H9 (cell line): Measurements from ENCODE around the gene PYGO2. TPM values are rescaled to one million over a fixed set of nuclear protein-coding genes. Genes with fewer than 3 reads are reported as not detected.

ENCODE experiments used
- DNase-seq: peaks from one replicate; pipeline ENCODE4 v3.0.0-alpha.2; 2017
- H2AFZ ChIP-seq: one replicate; pipeline ENCODE4 v1.6.1; 2013; ENCODE audit warnings: mild to moderate bottlenecking, low read length, control low read depth, moderate library complexity
- H2AK5ac ChIP-seq: 2 replicates; pipeline ENCODE4 v1.6.1; 2013; ENCODE audit warnings: low read length, control low read depth, mixed read lengths; ENCODE audit not compliant: insufficient read length
- H2BK120ac ChIP-seq: one replicate; pipeline ENCODE4 v1.6.1; 2013; ENCODE audit warnings: low read depth, mild to moderate bottlenecking, low read length, control low read depth, inconsistent platforms; ENCODE audit not compliant: poor library complexity, severe bottlenecking
- H2BK12ac ChIP-seq: 2 replicates; pipeline ENCODE4 v1.6.1; 2013; ENCODE audit warnings: low read length, control low read depth, mixed read lengths, low read depth; ENCODE audit not compliant: insufficient read length
- H2BK15ac ChIP-seq: 2 replicates; pipeline ENCODE4 v1.6.1; 2013; ENCODE audit warnings: low read depth, low read length, control low read depth
- H2BK20ac ChIP-seq: one replicate; pipeline ENCODE4 v1.6.1; 2013; ENCODE audit warnings: low read depth, mild to moderate bottlenecking, low read length, control low read depth, inconsistent platforms; ENCODE audit not compliant: poor library complexity, severe bottlenecking
- H2BK5ac ChIP-seq: 2 replicates; pipeline ENCODE4 v1.6.1; 2013; ENCODE audit warnings: low read length, control low read depth, mixed read lengths; ENCODE audit not compliant: insufficient read length
- H3K14ac ChIP-seq: 2 replicates; pipeline ENCODE4 v1.6.1; 2013; ENCODE audit warnings: low read length, control low read depth; ENCODE audit not compliant: insufficient read depth
- H3K18ac ChIP-seq: 2 replicates; pipeline ENCODE4 v1.6.1; 2013; ENCODE audit warnings: low read depth, mild to moderate bottlenecking, mixed read lengths, low read length, control low read depth; ENCODE audit not compliant: insufficient read length
- H3K23ac ChIP-seq: 2 replicates; pipeline ENCODE4 v1.6.1; 2013; ENCODE audit warnings: low read length, control low read depth, mixed read lengths, low read depth; ENCODE audit not compliant: insufficient read length
- H3K23me2 ChIP-seq: 2 replicates; pipeline ENCODE4 v1.6.1; 2013; ENCODE audit warnings: low read depth, mild to moderate bottlenecking, mixed read lengths, low read length, control low read depth; ENCODE audit not compliant: insufficient read length, poor library complexity, severe bottlenecking
- H3K27ac ChIP-seq: 2 replicates; pipeline ENCODE4 v1.5.1; 2013; ENCODE audit warnings: low read length, control low read depth, mixed read lengths, low read depth; ENCODE audit not compliant: insufficient read length
- H3K27me3 ChIP-seq: 2 replicates; pipeline ENCODE4 v1.6.1; 2013; ENCODE audit warnings: low read length, control low read depth, inconsistent platforms; ENCODE audit not compliant: insufficient read depth
- H3K4ac ChIP-seq: 2 replicates; pipeline ENCODE4 v1.6.1; 2013; ENCODE audit warnings: low read depth, mild to moderate bottlenecking, control low read depth, inconsistent platforms, low read length, moderate library complexity
- H3K4me1 ChIP-seq: 2 replicates; pipeline ENCODE4 v1.6.1; 2013; ENCODE audit warnings: low read length, control low read depth, inconsistent platforms; ENCODE audit not compliant: insufficient read depth
- H3K4me2 ChIP-seq: 2 replicates; pipeline ENCODE4 v1.6.1; 2013; ENCODE audit warnings: low read length, control low read depth, mixed read lengths; ENCODE audit not compliant: insufficient read length, insufficient read depth
- H3K56ac ChIP-seq: 2 replicates; pipeline ENCODE4 v1.6.1; 2013; ENCODE audit warnings: low read depth, mild to moderate bottlenecking, mixed read lengths, low read length, control low read depth; ENCODE audit not compliant: insufficient read length
- H3K79me1 ChIP-seq: 2 replicates; pipeline ENCODE4 v1.6.1; 2013; ENCODE audit warnings: low read depth, mild to moderate bottlenecking, moderate library complexity, low read length, control low read depth, inconsistent platforms; ENCODE audit not compliant: insufficient read depth, poor library complexity, severe bottlenecking
- H3K79me2 ChIP-seq: 2 replicates; pipeline ENCODE4 v1.6.1; 2013; ENCODE audit warnings: low read length, control low read depth, inconsistent platforms; ENCODE audit not compliant: insufficient read depth
- H3K9ac ChIP-seq: 2 replicates; pipeline ENCODE4 v1.6.1; 2013; ENCODE audit warnings: low read length, control low read depth, mixed read lengths; ENCODE audit not compliant: insufficient read length; ENCODE audit errors: extremely low read depth
- H3K9me3 ChIP-seq: one replicate; pipeline ENCODE4 v1.6.1; 2013; ENCODE audit warnings: low read depth, low read length, inconsistent platforms; ENCODE audit not compliant: control insufficient read depth
- H3T11ph ChIP-seq: one replicate; pipeline ENCODE4 v1.6.1; 2013; ENCODE audit warnings: mild to moderate bottlenecking, low read length, control low read depth, inconsistent platforms
- H4K20me1 ChIP-seq: one replicate; pipeline ENCODE4 v1.6.1; 2013; ENCODE audit not compliant: control insufficient read depth, insufficient read length, insufficient read depth
- H4K5ac ChIP-seq: 2 replicates; pipeline ENCODE4 v1.6.1; 2013; ENCODE audit warnings: low read depth, mild to moderate bottlenecking, mixed read lengths, low read length, control low read depth; ENCODE audit not compliant: insufficient read length
- H4K8ac ChIP-seq: replicated peaks from 2 replicates; pipeline ENCODE4 v1.6.1; 2013; ENCODE audit warnings: low read length, control low read depth, mixed read lengths, low read depth; ENCODE audit not compliant: insufficient read length
- H4K91ac ChIP-seq: 2 replicates; pipeline ENCODE4 v1.6.1; 2013; ENCODE audit warnings: low read depth, mild to moderate bottlenecking, moderate library complexity, mixed read lengths, low read length, control low read depth; ENCODE audit not compliant: insufficient read length
- H3K27ac Mint-ChIP-seq, 3 experiments: 2 replicates in 2 of 3; 3 replicates in 1 of 3; pipeline ENCODE4 v1.8.0; 2020 to 2021; ENCODE audit warnings: mixed read lengths in 3 of 3, mild to moderate bottlenecking in 1 of 3, moderate library complexity in 1 of 3
- H3K27me3 Mint-ChIP-seq: 2 replicates; pipeline ENCODE4 v1.8.0; 2021; ENCODE audit warnings: low read depth, mild to moderate bottlenecking, moderate library complexity, mixed read lengths
- H3K36me3 Mint-ChIP-seq, 3 experiments: 2 replicates in 2 of 3; 3 replicates in 1 of 3; pipeline ENCODE4 v1.8.0; 2020 to 2021; ENCODE audit warnings: low read depth in 3 of 3, mixed read lengths in 3 of 3; ENCODE audit not compliant: insufficient read depth in 1 of 3
- H3K4me1 Mint-ChIP-seq, 2 experiments: 2 replicates each; pipeline ENCODE4 v1.8.0; 2020; ENCODE audit warnings: mixed read lengths in 2 of 2
- H3K4me3 Mint-ChIP-seq, 2 experiments: 2 replicates in 1 of 2; 3 replicates in 1 of 2; pipeline ENCODE4 v1.8.0; 2020 to 2021; ENCODE audit warnings: mild to moderate bottlenecking in 2 of 2, mixed read lengths in 2 of 2, moderate library complexity in 1 of 2
- H3K9me3 Mint-ChIP-seq, 2 experiments: 2 replicates in 1 of 2; 3 replicates in 1 of 2; pipeline ENCODE4 v1.8.0; 2020; ENCODE audit warnings: mild to moderate bottlenecking in 2 of 2, mixed read lengths in 2 of 2, moderate library complexity in 1 of 2
- WGBS: extraction: QIAGEN DNeasy Blood & Tissue Kit; methylation state at CpG from one replicate; pipeline ENCODE4 v1.1.7; 2013; ENCODE audit warnings: missing lambda C conversion rate, low lambda C conversion rate, mixed read lengths; ENCODE audit not compliant: insufficient read length; ENCODE audit errors: extremely low coverage; 5-methylcytosine and 5-hydroxymethylcytosine counted together
- total RNA-seq: library from RNA; stranded (reverse); gene quantifications from 2 replicates; pipeline ENCODE4 v1.2.1, GENCODE V29; 2021
- TF ChIP-seq, protein P1 (sequence below): fragments of 200-600 bp; sonication (generic); conservative IDR thresholded peaks from 3 replicates; pipeline ENCODE4 v1.8.0; 2021; ENCODE audit warnings: antibody characterized with exemption, mild to moderate bottlenecking

PYGO2 gene
- total RNA-seq, 1 experiment from 2014 or later = 38.7 TPM

DNA sequence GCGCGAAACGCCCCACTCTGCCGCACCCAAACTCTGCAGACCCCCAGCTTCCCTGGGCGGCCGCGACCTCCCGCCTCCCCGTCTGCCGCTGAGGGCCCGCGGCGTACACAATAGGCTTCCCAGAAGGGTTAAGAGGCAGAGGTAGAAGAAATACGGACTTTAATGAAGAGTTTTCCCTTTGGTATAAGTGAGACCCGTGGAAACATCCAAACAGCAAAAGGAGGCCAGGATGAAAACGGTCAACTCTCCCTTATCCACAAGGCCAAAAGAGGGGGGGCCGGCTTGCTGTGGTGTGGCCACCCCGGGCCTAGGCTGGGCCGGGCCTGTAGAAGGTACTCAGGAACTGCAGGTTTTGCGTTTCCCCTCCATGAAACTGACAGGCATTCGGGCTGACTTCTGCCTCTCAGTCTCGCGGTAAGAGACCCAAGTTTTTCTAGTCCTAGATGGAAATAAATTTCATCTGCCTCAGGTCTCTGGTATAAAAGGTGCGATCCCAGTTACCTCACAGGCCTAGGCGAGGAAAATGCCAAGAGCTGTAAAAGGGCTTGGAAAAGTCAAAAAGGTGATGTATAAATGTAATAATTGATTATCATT lies 671 bp upstream of the PYGO2 start:
- WGBS = no CpG with 5 or more reads among the region's 25 CpGs
- H4K8ac ChIP-seq = no peak overlapping the region
- DNase-seq = no peak
- H3K4me2 ChIP-seq = peak overlapping the region; percentile 76
- H3K79me2 ChIP-seq = no peaks in the 10 kb centered on the region; the same call in 1 of the 2 replicates
- peak overlapping the region; percentile 78 to 87 for H3K4me3 Mint-ChIP-seq
- H3K14ac ChIP-seq = 0 out of 2 replicates have a peak overlapping the region, but pooled peaks have one; percentile 60
- H4K5ac ChIP-seq = no peak overlapping the region
- H3K23me2 ChIP-seq = no peaks in the 10 kb centered on the region
- no peak overlapping the region for H3T11ph ChIP-seq
- H2BK20ac ChIP-seq = no peak overlapping the region
- H2BK5ac ChIP-seq = no peak overlapping the region
- no peaks in the 10 kb centered on the region for H3K27me3 ChIP-seq
- H2AK5ac ChIP-seq = no peak overlapping the region
- H3K9ac ChIP-seq = peak overlapping the region; percentile 74
- no peaks in the 10 kb centered on the region for H3K27me3 Mint-ChIP-seq
- H3K4ac ChIP-seq = no peak overlapping the region
- H3K27ac Mint-ChIP-seq = peak overlapping the region; percentile 70 to 95 (median 93)
- H2AFZ ChIP-seq = no peak overlapping the region
- H3K9me3 ChIP-seq = no peaks in the 10 kb centered on the region
- H3K79me1 ChIP-seq = no peaks in the 10 kb centered on the region
- H3K18ac ChIP-seq = no peak overlapping the region
- TF ChIP-seq, protein P1, sequence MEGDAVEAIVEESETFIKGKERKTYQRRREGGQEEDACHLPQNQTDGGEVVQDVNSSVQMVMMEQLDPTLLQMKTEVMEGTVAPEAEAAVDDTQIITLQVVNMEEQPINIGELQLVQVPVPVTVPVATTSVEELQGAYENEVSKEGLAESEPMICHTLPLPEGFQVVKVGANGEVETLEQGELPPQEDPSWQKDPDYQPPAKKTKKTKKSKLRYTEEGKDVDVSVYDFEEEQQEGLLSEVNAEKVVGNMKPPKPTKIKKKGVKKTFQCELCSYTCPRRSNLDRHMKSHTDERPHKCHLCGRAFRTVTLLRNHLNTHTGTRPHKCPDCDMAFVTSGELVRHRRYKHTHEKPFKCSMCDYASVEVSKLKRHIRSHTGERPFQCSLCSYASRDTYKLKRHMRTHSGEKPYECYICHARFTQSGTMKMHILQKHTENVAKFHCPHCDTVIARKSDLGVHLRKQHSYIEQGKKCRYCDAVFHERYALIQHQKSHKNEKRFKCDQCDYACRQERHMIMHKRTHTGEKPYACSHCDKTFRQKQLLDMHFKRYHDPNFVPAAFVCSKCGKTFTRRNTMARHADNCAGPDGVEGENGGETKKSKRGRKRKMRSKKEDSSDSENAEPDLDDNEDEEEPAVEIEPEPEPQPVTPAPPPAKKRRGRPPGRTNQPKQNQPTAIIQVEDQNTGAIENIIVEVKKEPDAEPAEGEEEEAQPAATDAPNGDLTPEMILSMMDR = no peak
- H3K27ac ChIP-seq = no peak overlapping the region
- H4K91ac ChIP-seq = no peak overlapping the region
- peaks cover 33 to 38% of the 10 kb centered on the region in 2 experiments for H3K4me1 Mint-ChIP-seq
- H2BK120ac ChIP-seq = no peak overlapping the region
- no peak overlapping the region for H3K56ac ChIP-seq
- no peak overlapping the region for H2BK12ac ChIP-seq
- H3K4me1 ChIP-seq = 0 out of 2 replicates have a peak, but pooled peaks cover 2% of the 10 kb centered on the region
- H3K23ac ChIP-seq = no peak overlapping the region
- H2BK15ac ChIP-seq = no peak overlapping the region
- H3K9me3 Mint-ChIP-seq = no peaks in the 10 kb centered on the region
- peaks cover 36 to 76% (median 64%) of the 10 kb centered on the region in 3 experiments for H3K36me3 Mint-ChIP-seq
- H4K20me1 ChIP-seq = peaks cover 2% of the 10 kb centered on the region
